Keratinocyte (primary cell): ENCODE results near the gene LRRC47. TPM values are rescaled to one million over a fixed set of nuclear protein-coding genes. Genes with fewer than 3 reads are reported as not detected.

Experiments
- DNase-seq: peaks from one replicate; pipeline ENCODE4 v3.0.0-alpha.2; 2011; ENCODE audit warnings: low read depth, missing footprints, low spot score
- FAIRE-seq: peaks from 2 replicates; lab custom pipeline; 2011; peaks lifted over from hg19 to GRCh38; lab: Jason Lieb, UNC
- H2AFZ ChIP-seq: 2 replicates; pipeline ENCODE4 v1.6.0; 2012; ENCODE audit warnings: low read length, control low read depth, inconsistent platforms; ENCODE audit not compliant: control insufficient read depth
- H3K27ac ChIP-seq: 2 replicates; pipeline ENCODE4 v1.5.1; 2011; ENCODE audit warnings: low read length; ENCODE audit not compliant: control insufficient read depth, insufficient read depth
- H3K27me3 ChIP-seq: 3 replicates; pipeline ENCODE4 v1.6.0; 2011; ENCODE audit warnings: low read length; ENCODE audit not compliant: control insufficient read depth, insufficient read depth; ENCODE audit errors: extremely low read depth
- H3K36me3 ChIP-seq, 2 experiments: 2 replicates in 1 of 2; 3 replicates in 1 of 2; pipeline ENCODE4 v1.5.1; 2011; ENCODE audit warnings: low read length in 2 of 2, mild to moderate bottlenecking in 1 of 2; ENCODE audit not compliant: control insufficient read depth in 2 of 2, insufficient read depth in 2 of 2; ENCODE audit errors: extremely low read depth in 1 of 2
- H3K4me1 ChIP-seq: 3 replicates; pipeline ENCODE4 v1.5.1; 2011; ENCODE audit warnings: low read length; ENCODE audit not compliant: control insufficient read depth, insufficient read depth; ENCODE audit errors: extremely low read depth
- H3K4me2 ChIP-seq: 3 replicates; pipeline ENCODE4 v1.6.0; 2011; ENCODE audit warnings: low read depth, low read length; ENCODE audit not compliant: control insufficient read depth, insufficient read depth; ENCODE audit errors: extremely low read depth
- H3K4me3 ChIP-seq, 3 experiments: fragments of 200-600 bp in 1 of 3; sonication (generic) in 1 of 3; 2 replicates in 2 of 3; 3 replicates in 1 of 3; pipeline ENCODE4 v1.5.1; 2011 to 2016; ENCODE audit warnings: low read length in 3 of 3, mild to moderate bottlenecking in 3 of 3, control low read depth in 2 of 3, inconsistent platforms in 1 of 3, low read depth in 1 of 3, mixed read lengths in 1 of 3, mixed run types in 1 of 3, moderate library complexity in 1 of 3; ENCODE audit not compliant: control insufficient read depth in 2 of 3, insufficient read depth in 2 of 3; ENCODE audit errors: extremely low read depth in 1 of 3
- H3K79me2 ChIP-seq: 2 replicates; pipeline ENCODE4 v1.6.0; 2012; ENCODE audit warnings: low read length; ENCODE audit not compliant: control insufficient read depth, insufficient read depth
- H3K9ac ChIP-seq: 3 replicates; pipeline ENCODE4 v1.6.0; 2011; ENCODE audit warnings: low read length; ENCODE audit not compliant: control insufficient read depth, insufficient read depth; ENCODE audit errors: extremely low read depth
- H3K9me1 ChIP-seq: 3 replicates; pipeline ENCODE4 v1.6.0; 2011; ENCODE audit warnings: low read length; ENCODE audit not compliant: control insufficient read depth, insufficient read depth; ENCODE audit errors: extremely low read depth
- H3K9me3 ChIP-seq: 2 replicates; pipeline ENCODE4 v1.5.1; 2012; ENCODE audit warnings: low read depth, low read length; ENCODE audit not compliant: control insufficient read depth
- H4K20me1 ChIP-seq: 3 replicates; pipeline ENCODE4 v1.6.0; 2011; ENCODE audit warnings: low read length; ENCODE audit not compliant: control insufficient read depth, insufficient read depth; ENCODE audit errors: extremely low read depth
- CTCF ChIP-seq, 3 experiments: IDR thresholded peaks in 1 of 3; conservative IDR thresholded peaks in 1 of 3; optimal IDR thresholded peaks in 1 of 3; 2 replicates in 2 of 3; 3 replicates in 1 of 3; pipeline versions ENCODE3 to v1.5.1; 2011; ENCODE audit warnings: low read length in 3 of 3, mild to moderate bottlenecking in 3 of 3, moderate library complexity in 2 of 3, control low read depth in 1 of 3, inconsistent platforms in 1 of 3; ENCODE audit not compliant: insufficient read depth in 2 of 3; ENCODE audit errors: extremely low read depth in 1 of 3
- EZH2 ChIP-seq: IDR thresholded peaks from one replicate; pipeline ENCODE4 v1.6.1; 2012; ENCODE audit warnings: inconsistent platforms, mild to moderate bottlenecking, low read length, moderate library complexity
- dilution Hi-C: fragments of 300-500 bp; cut with MboI; formaldehyde crosslinking; loops from one replicate; pipeline ENCODE4 v1.7.0; 2020; ENCODE audit warnings: low sequenced_read_pairs; ENCODE audit not compliant: extremely low pct_ligation_motif_present
- polyA minus RNA-seq, 3 experiments: library from RNA; depleted of rRNA, polyadenylated mRNA; stranded (reverse); fragments of >200 nt; gene quantifications; 1 replicate in 1 of 3; 2 replicates in 1 of 3; 3 replicates in 1 of 3; pipeline ENCODE4 v1.2.3, GENCODE V29; 2011
- polyA plus RNA-seq, 5 experiments: library from polyadenylated mRNA; depleted of rRNA in 3 of 5; stranded (reverse) in 3 of 5; stranded (forward) in 1 of 5; unstranded in 1 of 5; fragments of >200 nt; gene quantifications; 1 replicate in 1 of 5; 2 replicates in 3 of 5; 3 replicates in 1 of 5; pipeline versions ENCODE4 v1.2.1 to v1.2.3, GENCODE V29; 2011 to 2012; ENCODE audit warnings: missing spikeins in 2 of 5, low read depth in 1 of 5, low replicate concordance in 1 of 5

The LRRC47 gene
- polyA plus RNA-seq (20.5 to 40.1 TPM (median 33.1 TPM) in 3 replicates), polyA minus RNA-seq (8.1 to 12.9 TPM (median 12.5 TPM) in 3 replicates)
- polyA plus RNA-seq (2011; ENCODE audit: low read depth), result 15.4 TPM
- polyA plus RNA-seq (2011; cell fraction: cytosol; rRNA removed), result 18.4 and 23.1 TPM in 2 replicates
- polyA plus RNA-seq (2011; cell fraction: nucleus; rRNA removed), result 36.8 and 48.9 TPM in 2 replicates
- polyA plus RNA-seq (2012; ENCODE audit: low replicate concordance), result 24.3 and 33.2 TPM in 2 replicates
- polyA minus RNA-seq (2011; cell fraction: cytosol; rRNA and poly(A)+ RNA removed), result 23.0 TPM
- polyA minus RNA-seq (2011; cell fraction: nucleus; rRNA and poly(A)+ RNA removed), result 11.6 and 14.4 TPM in 2 replicates

GRCh38 chr1:3796215-3797061 is at the start of gene LRRC47:
LRRC47 (minus strand) TSS chr1:3796498; CDS start chr1:3796476, 22 bp downstream.
- dilution Hi-C loops, result no loop called here
- Histone ChIP-seq H3K36me3 (peaks cover 0 to 4% of the 10 kb centered on the region in 2 experiments), H3K4me2 (peak within 1 kb of the TSS; percentile 98), H3K4me1 (peaks cover 36% of the 10 kb centered on the region), H3K9me3 (no peaks in the 10 kb centered on the region), H2AFZ (peak within 1 kb of the TSS; percentile 84), H4K20me1 (peaks cover 6% of the 10 kb centered on the region), H3K27ac (peak within 1 kb of the TSS; percentile 49), H3K27me3 (no peaks in the 10 kb centered on the region), H3K79me2 (peaks cover 41% of the 10 kb centered on the region), H3K9ac (peak within 1 kb of the TSS; percentile 72), H3K4me3 (peak within 1 kb of the TSS; percentile 66 to 83 (median 76)), H3K9me1 (no peaks in the 10 kb centered on the region)
- no peak for TF ChIP-seq CTCF (optimal IDR thresholded peaks at IDR 0.05 in 1 of 3, IDR thresholded peaks at IDR 0.05 in 1 of 3, conservative IDR thresholded peaks at IDR 0.05 in 1 of 3; ENCODE audit: extremely low read depth in 1 of 3, insufficient read depth in 2 of 3, low read length in 3 of 3)
- no peak for TF ChIP-seq EZH2
- DNase-seq (no peak), FAIRE-seq (peak; percentile 34)

- H3K4me3 ChIP-seq, result no peak overlapping the region
- no peaks in the 10 kb centered on the region for H3K9me1 ChIP-seq
- H3K4me1 ChIP-seq, result no peaks in the 10 kb centered on the region
- H3K27ac ChIP-seq, result no peak overlapping the region
- H3K4me2 ChIP-seq, result no peak overlapping the region
- TF ChIP-seq EZH2 (no peak), CTCF (optimal IDR thresholded peaks at IDR 0.05 in 1 of 3, IDR thresholded peaks at IDR 0.05 in 1 of 3, conservative IDR thresholded peaks at IDR 0.05 in 1 of 3; ENCODE audit: extremely low read depth in 1 of 3, insufficient read depth in 2 of 3, low read length in 3 of 3) (no peak)
- no peak overlapping the region for H3K9ac ChIP-seq
- DNase-seq, result no peak
- no peaks in the 10 kb centered on the region for H3K79me2 ChIP-seq
- H2AFZ ChIP-seq, result no peak overlapping the region
- no peaks in the 10 kb centered on the region for H3K27me3 ChIP-seq
- no peak for FAIRE-seq
- H4K20me1 ChIP-seq, result no peaks in the 10 kb centered on the region
- H3K9me3 ChIP-seq, result no peaks in the 10 kb centered on the region
- H3K36me3 ChIP-seq, result peaks cover 3 to 31% of the 10 kb centered on the region in 2 experiments
- dilution Hi-C loops, result no loop called here
Measured at GRCh38 chr1:3842912-3843311, 46.6 kb upstream of the LRRC47 start.
